GM23338 (cell line): ENCODE data around the gene SRR. TPM values are rescaled to one million over a fixed set of nuclear protein-coding genes. Genes with fewer than 3 reads are reported as not detected.

ENCODE experiments used
- ATAC-seq: fragments of 200-7000 bp; cut with Tn5 transposase; 3 replicates; pipeline ENCODE4 v1.9.1; 2020
- DNase-seq: peaks from one replicate; pipeline ENCODE4 v3.0.0-alpha.2; 2015; ENCODE audit warnings: low spot score
- H2AFZ ChIP-seq: fragments of 200-600 bp; sonication (generic); 2 replicates; pipeline ENCODE4 v1.8.0; 2016; ENCODE audit warnings: antibody characterized with exemption, mild to moderate bottlenecking, moderate library complexity
- H3F3A ChIP-seq: fragments of 200-600 bp; sonication (generic); replicated peaks from 2 replicates; pipeline ENCODE4 v1.8.0; 2017; ENCODE audit warnings: antibody characterized with exemption, mixed run types, low read depth
- H3K27ac ChIP-seq: fragments of 200-600 bp; sonication (generic); 2 replicates; pipeline ENCODE4 v1.6.1; 2016; ENCODE audit warnings: low read depth
- H3K27me3 ChIP-seq: fragments of 200-600 bp; sonication (generic); 2 replicates; pipeline ENCODE4 v1.8.0; 2016; ENCODE audit warnings: mild to moderate bottlenecking, mixed run types, moderate library complexity; ENCODE audit not compliant: insufficient read depth
- H3K36me3 ChIP-seq: fragments of 200-600 bp; sonication (generic); 2 replicates; pipeline ENCODE4 v1.8.0; 2016; ENCODE audit warnings: mild to moderate bottlenecking; ENCODE audit not compliant: insufficient read depth
- H3K4me1 ChIP-seq: fragments of 200-600 bp; sonication (generic); 2 replicates; pipeline ENCODE4 v1.8.0; 2016; ENCODE audit warnings: mild to moderate bottlenecking, moderate library complexity; ENCODE audit not compliant: insufficient read depth
- H3K4me2 ChIP-seq: fragments of 200-600 bp; sonication (generic); 2 replicates; pipeline ENCODE4 v1.7.1; 2017; ENCODE audit warnings: mixed run types
- H3K4me3 ChIP-seq: fragments of 200-600 bp; sonication (generic); 2 replicates; pipeline ENCODE4 v1.6.1; 2016; ENCODE audit warnings: mixed run types
- H3K79me2 ChIP-seq: fragments of 200-600 bp; sonication (generic); replicated peaks from 2 replicates; pipeline ENCODE4 v1.8.0; 2017; ENCODE audit warnings: mild to moderate bottlenecking; ENCODE audit not compliant: insufficient read depth
- H3K9me2 ChIP-seq: fragments of 200-600 bp; sonication (generic); 2 replicates; pipeline ENCODE4 v1.8.0; 2017; ENCODE audit not compliant: insufficient read depth
- H4K20me1 ChIP-seq: fragments of 200-600 bp; sonication (generic); replicated peaks from 2 replicates; pipeline ENCODE4 v1.8.0; 2017; ENCODE audit warnings: mild to moderate bottlenecking; ENCODE audit not compliant: insufficient read depth
- H3K27ac Mint-ChIP-seq: 2 replicates; pipeline ENCODE4 v1.8.0; 2020; ENCODE audit warnings: inconsistent platforms, mild to moderate bottlenecking, moderate library complexity, mixed read lengths
- H3K27me3 Mint-ChIP-seq: 3 replicates; pipeline ENCODE4 v1.8.0; 2022; ENCODE audit warnings: low read depth, mild to moderate bottlenecking, moderate library complexity, mixed read lengths, inconsistent platforms; ENCODE audit not compliant: insufficient read depth, poor library complexity
- H3K36me3 Mint-ChIP-seq: 3 replicates; pipeline ENCODE4 v1.8.0; 2021; ENCODE audit warnings: low read depth, mild to moderate bottlenecking, inconsistent platforms, moderate library complexity, mixed read lengths
- H3K4me1 Mint-ChIP-seq: 3 replicates; pipeline ENCODE4 v1.8.0; 2020; ENCODE audit warnings: mild to moderate bottlenecking, inconsistent platforms, mixed read lengths
- H3K4me3 Mint-ChIP-seq: 3 replicates; pipeline ENCODE4 v1.8.0; 2021; ENCODE audit warnings: moderate library complexity, mild to moderate bottlenecking, inconsistent platforms, mixed read lengths
- H3K9me3 Mint-ChIP-seq: 3 replicates; pipeline ENCODE4 v1.8.0; 2020; ENCODE audit warnings: moderate library complexity, mild to moderate bottlenecking, inconsistent platforms, mixed read lengths
- EZH2phosphoT487 ChIP-seq: fragments of 200-600 bp; sonication (generic); IDR thresholded peaks from one replicate; pipeline ENCODE4 v1.8.1; 2018; ENCODE audit warnings: antibody characterized with exemption; ENCODE audit not compliant: unreplicated experiment
- NANOG ChIP-seq: IDR thresholded peaks from 2 replicates; pipeline ENCODE4 v1.6.1; 2016; ENCODE audit warnings: antibody characterized with exemption, borderline replicate concordance
- STAT1 ChIP-seq: IDR thresholded peaks from one replicate; pipeline ENCODE4 v1.6.1; 2016; ENCODE audit warnings: antibody characterized with exemption; ENCODE audit not compliant: unreplicated experiment
- polyA plus RNA-seq: library from polyadenylated mRNA; unstranded; fragments of >200 nt; fragmentation: Nextera tagmentation; extraction: Ambion mirVana; gene quantifications from 2 replicates; pipeline ENCODE4 v1.2.1, GENCODE V29; 2016
- total RNA-seq: library from RNA; depleted of rRNA; stranded (reverse); fragments of >200 nt; shearing (Covaris generic); gene quantifications from 2 replicates; pipeline ENCODE4 v1.2.3, GENCODE V29; 2014
- TF ChIP-seq, protein P1 (sequence below): IDR thresholded peaks from 2 replicates; pipeline ENCODE4 v1.6.1; 2016; ENCODE audit warnings: antibody characterized with exemption
- TF ChIP-seq, protein P2 (sequence below), 2 experiments: fragments of 200-600 bp in 1 of 2; sonication (generic) in 1 of 2; conservative IDR thresholded peaks; 2 replicates each; pipeline versions ENCODE4 v1.5.1 to v1.6.1; 2016 to 2017; ENCODE audit warnings: antibody characterized with exemption in 2 of 2, low read depth in 2 of 2, mild to moderate bottlenecking in 2 of 2, moderate library complexity in 1 of 2

The SRR gene
- total and polyA plus RNA-seq, 2 experiments from 2014 or later: 2.8 to 5.4 TPM

DNA sequence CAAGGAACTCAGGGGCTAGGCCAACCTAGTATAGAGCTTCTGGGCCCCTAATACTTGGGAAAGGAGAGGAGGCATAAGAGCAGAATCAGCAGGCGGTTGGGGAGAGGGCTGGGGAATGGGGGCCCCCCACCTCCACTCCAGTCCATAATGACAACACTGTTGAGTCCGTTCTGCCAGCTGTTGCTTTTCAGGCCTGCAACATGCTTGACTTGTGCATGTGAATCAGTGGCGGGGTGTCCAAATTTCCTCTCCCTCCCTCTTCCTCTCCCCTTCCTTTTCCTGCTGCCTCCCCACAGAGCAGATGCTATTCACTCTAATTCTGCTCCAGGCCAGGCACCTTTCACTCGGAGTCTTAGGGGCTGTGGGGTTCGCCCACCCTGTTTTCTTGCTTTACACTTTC lies 65.3 kb downstream of the SRR start:
- no peak for ATAC-seq
- peaks cover 17% of the 10 kb centered on the region for H3K4me1 Mint-ChIP-seq
- no peaks in the 10 kb centered on the region for H3K9me3 Mint-ChIP-seq
- no peak overlapping the region for H3K4me3 Mint-ChIP-seq
- 0 out of 2 replicates have a peak, but pooled peaks cover 3% of the 10 kb centered on the region for H3F3A ChIP-seq
- no peak overlapping the region for H2AFZ ChIP-seq
- no peak for DNase-seq
- H3K9me2 ChIP-seq: no peaks in the 10 kb centered on the region
- no peak overlapping the region for H3K4me3 ChIP-seq
- peaks cover 18% of the 10 kb centered on the region for H3K27me3 Mint-ChIP-seq
- H3K4me2 ChIP-seq: no peak overlapping the region
- peak overlapping the region; percentile 67; the same call in 1 of the 2 replicates for H3K27ac Mint-ChIP-seq
- H3K36me3 Mint-ChIP-seq: peaks cover 12% of the 10 kb centered on the region; the same call in 2 of the 3 replicates
- H3K27me3 ChIP-seq: no peaks in the 10 kb centered on the region
- no peak overlapping the region for H3K27ac ChIP-seq
- no peak for TF ChIP-seq NANOG
- no peak for TF ChIP-seq EZH2phosphoT487
- TF ChIP-seq, protein P1, sequence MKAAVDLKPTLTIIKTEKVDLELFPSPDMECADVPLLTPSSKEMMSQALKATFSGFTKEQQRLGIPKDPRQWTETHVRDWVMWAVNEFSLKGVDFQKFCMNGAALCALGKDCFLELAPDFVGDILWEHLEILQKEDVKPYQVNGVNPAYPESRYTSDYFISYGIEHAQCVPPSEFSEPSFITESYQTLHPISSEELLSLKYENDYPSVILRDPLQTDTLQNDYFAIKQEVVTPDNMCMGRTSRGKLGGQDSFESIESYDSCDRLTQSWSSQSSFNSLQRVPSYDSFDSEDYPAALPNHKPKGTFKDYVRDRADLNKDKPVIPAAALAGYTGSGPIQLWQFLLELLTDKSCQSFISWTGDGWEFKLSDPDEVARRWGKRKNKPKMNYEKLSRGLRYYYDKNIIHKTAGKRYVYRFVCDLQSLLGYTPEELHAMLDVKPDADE: no peak
- TF ChIP-seq STAT1: no peak
- H4K20me1 ChIP-seq: no peaks in the 10 kb centered on the region; the same call in none of the 2 replicates
- H3K36me3 ChIP-seq: no peaks in the 10 kb centered on the region
- no peaks in the 10 kb centered on the region; the same call in 1 of the 2 replicates for H3K4me1 ChIP-seq
- H3K79me2 ChIP-seq: no peaks in the 10 kb centered on the region

DNA sequence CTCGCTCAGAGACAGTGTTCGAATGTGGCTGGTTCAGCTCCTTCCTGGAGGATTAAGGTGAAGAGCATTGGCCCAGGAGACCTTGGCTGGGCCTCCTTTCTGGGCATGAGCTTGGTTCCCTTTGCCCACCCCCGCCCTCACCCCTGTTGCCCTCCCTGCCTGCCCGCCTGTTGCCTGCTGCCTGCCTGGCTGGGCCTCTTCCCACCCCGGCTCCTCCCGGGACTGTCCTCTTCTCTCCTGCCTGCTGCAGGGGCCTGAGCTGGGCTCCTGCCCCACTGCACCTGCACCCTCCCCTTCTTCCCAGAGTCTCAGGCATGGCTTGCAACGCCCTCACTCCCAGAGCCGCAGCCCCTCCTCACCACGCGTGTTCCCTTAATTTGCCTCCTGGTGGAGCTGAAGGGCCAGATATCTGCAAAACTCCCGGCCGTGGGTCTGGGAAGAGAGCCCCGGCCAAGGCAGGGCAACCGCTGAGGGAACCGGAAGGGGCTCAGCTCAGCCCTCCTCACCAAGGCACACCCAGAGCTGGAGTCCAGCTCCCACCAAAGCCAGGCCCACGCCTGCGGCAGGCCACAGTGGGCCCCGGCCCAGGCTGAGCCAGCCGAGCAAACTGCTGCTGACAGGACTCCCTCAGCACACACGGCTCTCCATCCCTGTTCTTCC lies 65.9 kb downstream of the SRR start:
- Histone ChIP-seq H3K9me2 (no peaks in the 10 kb centered on the region), H3K4me1 (no peaks in the 10 kb centered on the region; the same call in 1 of the 2 replicates), H3K36me3 (no peaks in the 10 kb centered on the region), H3K27ac (no peak overlapping the region), H3F3A (0 out of 2 replicates have a peak, but pooled peaks cover 3% of the 10 kb centered on the region), H3K79me2 (no peaks in the 10 kb centered on the region), H4K20me1 (no peaks in the 10 kb centered on the region; the same call in none of the 2 replicates), H3K4me2 (peak overlapping the region; percentile 43; the same call in 1 of the 2 replicates), H3K27me3 (no peaks in the 10 kb centered on the region), H3K4me3 (no peak overlapping the region), H2AFZ (no peak overlapping the region)
- DNase-seq (peak; percentile 78), ATAC-seq (peak; percentile 74)
- H3K27ac Mint-ChIP-seq: peak overlapping the region; percentile 87
- TF ChIP-seq, protein P2, sequence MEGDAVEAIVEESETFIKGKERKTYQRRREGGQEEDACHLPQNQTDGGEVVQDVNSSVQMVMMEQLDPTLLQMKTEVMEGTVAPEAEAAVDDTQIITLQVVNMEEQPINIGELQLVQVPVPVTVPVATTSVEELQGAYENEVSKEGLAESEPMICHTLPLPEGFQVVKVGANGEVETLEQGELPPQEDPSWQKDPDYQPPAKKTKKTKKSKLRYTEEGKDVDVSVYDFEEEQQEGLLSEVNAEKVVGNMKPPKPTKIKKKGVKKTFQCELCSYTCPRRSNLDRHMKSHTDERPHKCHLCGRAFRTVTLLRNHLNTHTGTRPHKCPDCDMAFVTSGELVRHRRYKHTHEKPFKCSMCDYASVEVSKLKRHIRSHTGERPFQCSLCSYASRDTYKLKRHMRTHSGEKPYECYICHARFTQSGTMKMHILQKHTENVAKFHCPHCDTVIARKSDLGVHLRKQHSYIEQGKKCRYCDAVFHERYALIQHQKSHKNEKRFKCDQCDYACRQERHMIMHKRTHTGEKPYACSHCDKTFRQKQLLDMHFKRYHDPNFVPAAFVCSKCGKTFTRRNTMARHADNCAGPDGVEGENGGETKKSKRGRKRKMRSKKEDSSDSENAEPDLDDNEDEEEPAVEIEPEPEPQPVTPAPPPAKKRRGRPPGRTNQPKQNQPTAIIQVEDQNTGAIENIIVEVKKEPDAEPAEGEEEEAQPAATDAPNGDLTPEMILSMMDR (conservative IDR thresholded peaks at IDR 0.05; ENCODE audit: low read depth in 2 of 2): peak; percentile 40 to 66
- TF ChIP-seq, protein P1: no peak
- H3K4me3 Mint-ChIP-seq: no peak overlapping the region
- H3K9me3 Mint-ChIP-seq: no peaks in the 10 kb centered on the region
- H3K4me1 Mint-ChIP-seq: peaks cover 17% of the 10 kb centered on the region
- H3K27me3 Mint-ChIP-seq: peaks cover 18% of the 10 kb centered on the region
- H3K36me3 Mint-ChIP-seq: peaks cover 12% of the 10 kb centered on the region; the same call in 2 of the 3 replicates
